GM18505 (cell line): Measurements from ENCODE around the gene COX11.

Experiments
- ATAC-seq: cut with Tn5 transposase; IDR thresholded peaks from one replicate; pipeline ENCODE4 v1.9.1; 2021; ENCODE audit not compliant: unreplicated experiment
- POLR2A ChIP-seq: IDR thresholded peaks from 4 replicates; pipeline ENCODE4 v1.6.1; 2011; ENCODE audit warnings: borderline replicate concordance; ENCODE audit not compliant: insufficient read depth, insufficient read length; ENCODE audit errors: extremely low read depth

Gene COX11

GRCh38 chr17:54945671-54946070 is 22.8 kb downstream of the COX11 start:
- no peak for ATAC-seq
- TF ChIP-seq POLR2A = no peak

GRCh38 chr17:54945231-54945630 is 23.2 kb downstream of the COX11 start:
- no peak for ATAC-seq
- TF ChIP-seq POLR2A = no peak

GRCh38 chr17:54944796-54945195 is 23.7 kb downstream of the COX11 start:
- no peak for ATAC-seq
- no peak for TF ChIP-seq POLR2A

- ATAC-seq = no peak
- TF ChIP-seq POLR2A = no peak
These were observed 27.2 kb downstream of the COX11 start for GRCh38 chr17:54941285-54941684.

GRCh38 chr17:54937426-54937825 is 31.0 kb downstream of the COX11 start:
- TF ChIP-seq POLR2A = no peak
- no peak for ATAC-seq

DNA sequence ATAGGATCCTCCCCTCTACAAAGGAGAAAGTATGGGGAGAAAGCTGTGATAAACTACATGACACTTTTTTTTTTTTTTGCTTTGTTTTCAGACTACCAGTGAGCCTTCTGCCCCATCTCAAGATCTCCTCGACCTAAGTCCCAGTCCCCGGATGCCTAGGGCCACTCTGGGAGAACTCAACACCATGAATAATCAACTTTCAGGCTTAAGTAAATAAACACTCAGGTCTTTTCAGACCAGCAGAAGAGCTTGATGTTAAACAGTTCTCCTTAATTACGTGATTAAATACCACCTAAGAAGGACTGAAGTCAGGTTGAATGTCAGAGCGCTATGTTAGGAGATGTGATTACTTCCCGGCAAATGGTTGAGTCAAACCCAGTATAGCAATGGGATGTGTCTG is 31.4 kb downstream of the COX11 start:
- TF ChIP-seq POLR2A = no peak
- no peak for ATAC-seq

DNA sequence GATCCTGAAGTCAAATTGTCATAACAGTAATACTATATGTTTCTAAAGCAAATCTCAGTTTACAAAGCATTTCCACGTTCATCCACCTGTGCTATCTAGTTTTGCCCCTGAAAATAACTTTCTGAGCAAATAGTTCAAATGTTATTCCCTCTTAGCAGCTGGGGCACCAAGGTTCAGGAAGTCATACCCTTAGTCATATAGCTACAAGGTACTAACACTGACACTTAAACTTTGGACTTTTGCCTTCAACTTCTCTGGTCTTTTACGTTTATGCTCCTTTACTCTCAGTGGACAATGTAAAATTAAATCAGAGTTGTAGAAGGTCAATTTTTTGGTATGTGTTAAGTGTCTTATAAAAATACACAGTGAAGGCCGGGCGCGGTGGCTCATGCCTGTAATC is 33.0 kb downstream of the COX11 start:
- no peak for TF ChIP-seq POLR2A
- ATAC-seq = no peak

GRCh38 chr17:54933921-54934320 is 34.5 kb downstream of the COX11 start:
- TF ChIP-seq POLR2A = no peak
- no peak for ATAC-seq

GRCh38 chr17:54932711-54933110 is 35.7 kb downstream of the COX11 start:
- no peak for ATAC-seq
- TF ChIP-seq POLR2A = no peak

DNA sequence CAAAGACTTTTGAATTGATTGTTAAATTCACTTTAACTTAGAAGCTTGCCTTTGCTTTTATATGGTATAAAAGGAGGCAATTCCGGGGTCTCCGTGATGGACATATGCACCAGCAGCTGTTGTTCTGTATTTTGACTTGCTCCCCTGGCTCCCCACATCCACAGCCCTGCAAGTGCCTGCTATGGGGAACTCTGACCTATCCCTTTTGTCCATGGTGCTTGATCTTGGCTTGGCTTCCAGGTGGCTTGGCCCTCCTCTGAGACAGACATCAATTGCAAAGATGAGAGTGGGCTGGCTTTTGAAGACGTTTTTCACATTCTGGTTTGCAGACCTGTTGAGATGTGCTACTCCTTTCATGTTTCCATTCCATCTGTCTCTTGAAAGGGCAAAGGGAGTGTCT is 40.9 kb downstream of the COX11 start:
- no peak for ATAC-seq
- no peak for TF ChIP-seq POLR2A

DNA sequence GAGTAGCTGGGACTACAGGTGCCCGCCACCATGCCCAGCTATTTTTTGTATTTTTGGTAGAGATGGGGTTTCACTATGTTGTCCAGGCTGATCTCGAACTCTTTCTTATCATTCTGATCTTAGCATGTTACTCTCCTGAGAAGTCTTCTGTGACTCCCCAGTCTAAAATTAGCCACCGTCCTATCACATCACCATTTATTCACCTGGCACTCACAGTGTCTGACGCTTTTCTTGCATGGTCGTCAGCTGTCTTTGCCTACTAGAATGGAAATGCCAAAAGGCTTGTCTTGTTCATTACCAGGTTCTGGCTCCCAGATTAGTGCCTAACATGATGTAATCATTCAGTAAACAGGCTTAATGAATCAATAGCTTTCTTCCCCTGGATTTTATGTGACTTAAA is 44.0 kb downstream of the COX11 start:
- no peak for ATAC-seq

GRCh38 chr17:54920819-54921218 is 47.6 kb downstream of the COX11 start:
- no peak for TF ChIP-seq POLR2A
- no peak for ATAC-seq

More for the DNA sequence above, 44.0 kb downstream of the COX11 start:
- no peak for TF ChIP-seq POLR2A

DNA sequence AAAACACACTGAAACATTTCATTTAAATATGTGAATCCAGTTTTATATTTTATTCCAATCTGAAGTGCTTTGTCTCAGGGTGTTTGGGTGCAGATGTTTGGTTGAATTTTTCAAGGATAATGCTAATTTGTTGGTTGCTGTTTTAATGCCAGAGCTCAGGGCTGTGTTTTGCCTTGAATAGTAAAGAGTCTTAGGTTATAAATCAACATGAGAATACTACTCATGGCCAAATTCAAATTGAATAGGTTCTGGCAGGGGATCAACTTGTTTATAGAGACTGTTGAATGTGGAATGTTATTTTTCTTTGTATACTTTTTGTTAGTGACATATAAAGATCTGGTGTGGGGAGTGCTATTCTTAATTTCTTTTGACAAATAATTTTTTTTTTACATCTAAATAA is 49.0 kb downstream of the COX11 start:
- ATAC-seq = no peak
- TF ChIP-seq POLR2A = no peak

DNA sequence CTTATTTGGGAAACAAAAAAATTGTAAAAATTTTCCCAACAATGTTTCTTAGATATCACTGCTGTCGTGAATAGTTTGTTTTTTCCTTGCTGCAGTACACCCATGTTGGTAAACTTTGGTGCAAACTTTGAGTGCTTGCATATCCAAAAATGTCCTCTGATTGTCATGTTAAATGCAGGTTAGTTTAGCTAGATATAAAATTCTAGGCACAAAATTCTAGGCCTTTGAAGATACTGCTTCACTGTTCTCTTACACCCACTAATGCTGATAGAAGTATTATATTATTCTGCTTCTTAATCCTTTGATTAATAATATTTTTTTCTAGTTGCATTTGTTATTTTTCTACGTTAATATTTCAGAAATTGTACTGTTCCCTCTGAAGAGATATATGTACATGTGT is 51.7 kb downstream of the COX11 start:
- no peak for ATAC-seq

More for the DNA sequence above, 51.7 kb downstream of the COX11 start:
- no peak for TF ChIP-seq POLR2A
